HCT116 (cell line): ENCODE data around the gene TTC23L. TPM values are rescaled to one million over a fixed set of nuclear protein-coding genes. Genes with fewer than 3 reads are reported as not detected.

Experiments
- ATAC-seq: fragments of 200-7000 bp; cut with Tn5 transposase; 2 replicates; pipeline ENCODE4 v1.9.1; 2020; ENCODE audit warnings: mild to moderate bottlenecking, moderate library complexity
- BruUV-seq: library from RNA; stranded (reverse); fragments of 400-500 nt; replicated peaks from 2 replicates; lab custom pipeline; 2021; lab: Mats Ljungman, UMichigan
- CTCF ChIA-PET: fragments of 300-600 bp; sonication (Branson Sonifier 250); formaldehyde crosslinking; loops from one replicate; lab custom pipeline; 2021; ENCODE audit warnings: antibody characterized with exemption; lab: Charles Lee
- POLR2A ChIA-PET: fragments of 300-600, 350-600 bp; sonication (Branson Sonifier 250); formaldehyde crosslinking; loops from one replicate; lab custom pipeline; 2021; ENCODE audit warnings: antibody characterized with exemption; lab: Charles Lee
- RAD21 ChIA-PET, 2 experiments: fragments of 300-600 bp; sonication (Branson Sonifier 250); formaldehyde crosslinking; loops; one replicate each; lab custom pipeline; 2023; ENCODE audit warnings: low total read pairs in 2 of 2; ENCODE audit not compliant: uncharacterized antibody in 2 of 2, unreplicated experiment in 2 of 2, low non-redundant PET in 1 of 2; lab: Charles Lee
- DNase-seq: peaks from one replicate; pipeline ENCODE4 v3.0.0-alpha.2; 2010; ENCODE audit warnings: low read depth, low spot score
- H2AFZ ChIP-seq: fragments of 200-600 bp; shearing (Covaris generic), sonication (generic); 2 replicates; pipeline ENCODE4 v1.6.1; 2017; ENCODE audit warnings: low read depth, mixed run types, mixed read lengths, antibody characterized with exemption, low read length; ENCODE audit not compliant: poor library complexity, severe bottlenecking
- H3K27ac ChIP-seq: 2 replicates; pipeline ENCODE4 v1.5.1; 2012; ENCODE audit warnings: low read depth, low read length
- H3K27me3 ChIP-seq: fragments of 200-600 bp; sonication (generic); 2 replicates; pipeline ENCODE4 v1.6.1; 2016; ENCODE audit warnings: mixed run types, low read length, mixed read lengths; ENCODE audit not compliant: insufficient read depth
- H3K36me3 ChIP-seq, 2 experiments: fragments of 200-500 bp in 1 of 2; fragments of 200-600 bp in 1 of 2; sonication (Bioruptor generic) in 1 of 2; sonication (generic) in 1 of 2; 2 replicates each; pipeline versions ENCODE4 v1.5.1 to v1.6.1; 2014 to 2016; ENCODE audit warnings: low read length in 2 of 2, inconsistent platforms in 1 of 2, mixed read lengths in 1 of 2, mixed run types in 1 of 2; ENCODE audit not compliant: insufficient read depth in 2 of 2, control insufficient read depth in 1 of 2
- H3K4me1 ChIP-seq, 2 experiments: fragments of 200-600 bp in 1 of 2; sonication (generic) in 1 of 2; 2 replicates each; pipeline versions ENCODE4 v1.5.1 to v1.6.1; 2012 to 2017; ENCODE audit warnings: low read length in 2 of 2, inconsistent platforms in 1 of 2, mild to moderate bottlenecking in 1 of 2, mixed read lengths in 1 of 2, mixed run types in 1 of 2, moderate library complexity in 1 of 2; ENCODE audit not compliant: insufficient read depth in 2 of 2, control insufficient read depth in 1 of 2
- H3K4me2 ChIP-seq: fragments of 200-600 bp; sonication (generic); 2 replicates; pipeline ENCODE4 v1.6.1; 2017; ENCODE audit warnings: mixed run types, low read length, mixed read lengths
- H3K4me3 ChIP-seq, 2 experiments: fragments of 200-600 bp in 1 of 2; sonication (generic) in 1 of 2; replicated peaks in 1 of 2; 2 replicates each; pipeline ENCODE4 v1.5.1; 2011 to 2016; ENCODE audit warnings: low read length in 2 of 2, control low read depth in 1 of 2, low read depth in 1 of 2, mild to moderate bottlenecking in 1 of 2, mixed read lengths in 1 of 2, mixed run types in 1 of 2
- H3K79me2 ChIP-seq: fragments of 200-600 bp; sonication (generic); 2 replicates; pipeline ENCODE4 v1.6.1; 2017; ENCODE audit warnings: mild to moderate bottlenecking, mixed run types, low read length, moderate library complexity, mixed read lengths; ENCODE audit not compliant: insufficient read depth
- H3K9ac ChIP-seq: fragments of 200-600 bp; sonication (generic); 2 replicates; pipeline ENCODE4 v1.6.1; 2016; ENCODE audit warnings: low read length, mixed read lengths
- H3K9me2 ChIP-seq: fragments of 200-600 bp; sonication (generic), shearing (Covaris generic); 2 replicates; pipeline ENCODE4 v1.6.1; 2017; ENCODE audit warnings: mixed run types, mild to moderate bottlenecking, moderate library complexity; ENCODE audit not compliant: insufficient read depth
- H3K9me3 ChIP-seq, 2 experiments: fragments of 200-500 bp in 1 of 2; fragments of 200-600 bp in 1 of 2; sonication (Bioruptor generic) in 1 of 2; sonication (generic) in 1 of 2; 2 replicates each; pipeline ENCODE4 v1.6.1; 2014 to 2017; ENCODE audit warnings: low read length in 2 of 2, mixed read lengths in 2 of 2, inconsistent platforms in 1 of 2, low read depth in 1 of 2, mild to moderate bottlenecking in 1 of 2, mixed run types in 1 of 2, moderate library complexity in 1 of 2; ENCODE audit not compliant: control insufficient read depth in 1 of 2, insufficient read depth in 1 of 2
- H4K20me1 ChIP-seq: fragments of 200-600 bp; sonication (generic), shearing (Covaris generic); 2 replicates; pipeline ENCODE4 v1.6.1; 2017; ENCODE audit warnings: mixed run types, mild to moderate bottlenecking, moderate library complexity; ENCODE audit not compliant: insufficient read depth
- CBX3 ChIP-seq: IDR thresholded peaks from 2 replicates; pipeline ENCODE4 v1.6.1; 2012; ENCODE audit warnings: low read depth
- CEBPB ChIP-seq: IDR thresholded peaks from 2 replicates; pipeline ENCODE4 v1.6.1; 2012; ENCODE audit warnings: low read depth
- ELF1 ChIP-seq: IDR thresholded peaks from 2 replicates; pipeline ENCODE4 v1.6.1; 2012; ENCODE audit warnings: low read depth, borderline replicate concordance
- EZH2 ChIP-seq: fragments of 200-600 bp; sonication (generic); IDR thresholded peaks from 2 replicates; pipeline ENCODE4 v1.6.1; 2017; ENCODE audit warnings: antibody characterized with exemption, mixed run types
- EZH2phosphoT487 ChIP-seq: fragments of 200-600 bp; IDR thresholded peaks from 2 replicates; pipeline ENCODE4 v1.6.1; 2018; ENCODE audit warnings: antibody characterized with exemption, borderline replicate concordance
- POLR2A ChIP-seq: IDR thresholded peaks from 2 replicates; pipeline ENCODE4 v1.7.0; 2011; ENCODE audit warnings: borderline replicate concordance; ENCODE audit not compliant: insufficient read depth, insufficient read length; ENCODE audit errors: extremely low read depth
- POLR2AphosphoS5 ChIP-seq: IDR thresholded peaks from 2 replicates; pipeline ENCODE4 v1.6.1; 2011; ENCODE audit warnings: mild to moderate bottlenecking, low read depth, low read length, moderate library complexity
- RAD21 ChIP-seq: IDR thresholded peaks from 2 replicates; pipeline ENCODE4 v1.6.1; 2012; ENCODE audit warnings: low read depth, mild to moderate bottlenecking
- SP1 ChIP-seq: IDR thresholded peaks from 2 replicates; pipeline ENCODE4 v1.6.1; 2012; ENCODE audit warnings: low read depth
- SRF ChIP-seq: IDR thresholded peaks from 2 replicates; pipeline ENCODE4 v1.6.1; 2012; ENCODE audit warnings: low read depth
- TCF7L2 ChIP-seq: IDR thresholded peaks from 2 replicates; pipeline ENCODE4 v1.7.0; 2011; ENCODE audit warnings: borderline replicate concordance, inconsistent platforms; ENCODE audit not compliant: insufficient read depth, insufficient read length; ENCODE audit errors: extremely low read depth
- YY1 ChIP-seq: IDR thresholded peaks from 2 replicates; pipeline ENCODE4 v1.6.1; 2011; ENCODE audit warnings: low read length, low read depth, moderate library complexity, mild to moderate bottlenecking; ENCODE audit not compliant: insufficient replicate concordance; ENCODE audit errors: extremely low read depth
- ZFX ChIP-seq: fragments of 450-650 bp; IDR thresholded peaks from 2 replicates; pipeline ENCODE4 v1.6.1; 2017
- ZNF274 ChIP-seq: fragments of 200-500 bp; sonication (Bioruptor generic); IDR thresholded peaks from 2 replicates; pipeline ENCODE4 v1.6.1; 2014; ENCODE audit warnings: mild to moderate bottlenecking, low read depth, low read length, inconsistent platforms
- intact Hi-C: fragments of 100-400 bp; cut with micrococcal nuclease; formaldehyde crosslinking; loops from 2 replicates; pipeline ENCODE4 v1.10.0; 2022
- total RNA-seq: library from RNA; stranded (reverse); gene quantifications from one replicate; pipeline ENCODE4 v1.2.1, GENCODE V29; 2021; ENCODE audit not compliant: unreplicated experiment
- TF ChIP-seq, protein P1 (sequence below): IDR thresholded peaks from 2 replicates; pipeline ENCODE4 v1.6.1; 2011; ENCODE audit warnings: mild to moderate bottlenecking, low read length, moderate library complexity; ENCODE audit not compliant: insufficient replicate concordance; ENCODE audit errors: extremely low read depth
- TF ChIP-seq, protein P2 (sequence below): IDR thresholded peaks from 2 replicates; pipeline ENCODE4 v1.6.1; 2012

Gene TTC23L
- total RNA-seq, 1 experiment from 2014 or later = 1.0 TPM

DNA sequence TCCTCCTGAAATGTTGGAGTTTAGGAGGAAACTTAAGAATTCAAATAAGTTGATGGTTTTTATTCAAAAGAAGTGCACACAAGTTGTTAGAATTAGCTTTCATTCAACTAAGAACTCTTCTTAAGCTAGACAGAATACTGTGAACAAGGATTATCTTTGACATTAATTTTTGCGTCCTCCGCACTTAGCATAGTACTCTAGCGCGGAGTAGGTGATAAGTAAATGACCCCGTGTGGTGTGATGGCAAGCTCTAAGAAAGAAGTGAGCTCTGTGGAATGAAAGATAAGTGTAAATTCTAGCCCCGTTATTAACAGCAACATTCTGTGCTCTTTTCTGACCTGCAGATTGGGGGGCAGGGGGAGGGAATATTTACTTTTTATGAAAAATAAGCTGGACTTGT lies 77.6 kb downstream of the TTC23L start:
- peaks cover 20% of the 10 kb centered on the region; the same call in 1 of the 2 replicates for H4K20me1 ChIP-seq
- no peak overlapping the region for H2AFZ ChIP-seq
- ChIA-PET RAD21 (no interaction called here), CTCF (interaction anchor here (0.7 kb wide), 1 partner anchor 87 kb away, joined by 3 read pairs; no protein-coding TSS in a partner anchor), POLR2A (no interaction called here)
- peak overlapping the region; percentile 81 for H3K27ac ChIP-seq
- DNase-seq (no peak), ATAC-seq (no peak)
- H3K4me3 ChIP-seq = peak overlapping the region; percentile 97 to 99
- H3K27me3 ChIP-seq = no peaks in the 10 kb centered on the region
- H3K9me3 ChIP-seq = no peaks in the 10 kb centered on the region
- TF ChIP-seq ZNF274 (no peak), EZH2phosphoT487 (no peak), POLR2AphosphoS5 (no peak), EZH2 (no peak), POLR2A (no peak), YY1 (no peak)
- TF ChIP-seq, protein P1, sequence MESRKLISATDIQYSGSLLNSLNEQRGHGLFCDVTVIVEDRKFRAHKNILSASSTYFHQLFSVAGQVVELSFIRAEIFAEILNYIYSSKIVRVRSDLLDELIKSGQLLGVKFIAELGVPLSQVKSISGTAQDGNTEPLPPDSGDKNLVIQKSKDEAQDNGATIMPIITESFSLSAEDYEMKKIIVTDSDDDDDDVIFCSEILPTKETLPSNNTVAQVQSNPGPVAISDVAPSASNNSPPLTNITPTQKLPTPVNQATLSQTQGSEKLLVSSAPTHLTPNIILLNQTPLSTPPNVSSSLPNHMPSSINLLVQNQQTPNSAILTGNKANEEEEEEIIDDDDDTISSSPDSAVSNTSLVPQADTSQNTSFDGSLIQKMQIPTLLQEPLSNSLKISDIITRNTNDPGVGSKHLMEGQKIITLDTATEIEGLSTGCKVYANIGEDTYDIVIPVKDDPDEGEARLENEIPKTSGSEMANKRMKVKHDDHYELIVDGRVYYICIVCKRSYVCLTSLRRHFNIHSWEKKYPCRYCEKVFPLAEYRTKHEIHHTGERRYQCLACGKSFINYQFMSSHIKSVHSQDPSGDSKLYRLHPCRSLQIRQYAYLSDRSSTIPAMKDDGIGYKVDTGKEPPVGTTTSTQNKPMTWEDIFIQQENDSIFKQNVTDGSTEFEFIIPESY = no peak
- peaks cover 95% of the 10 kb centered on the region for H3K79me2 ChIP-seq
- H3K9me2 ChIP-seq = no peaks in the 10 kb centered on the region
- peaks cover 15 to 33% of the 10 kb centered on the region in 2 experiments for H3K4me1 ChIP-seq
- intact Hi-C loops = no loop called here
- peaks cover 23 to 32% of the 10 kb centered on the region in 2 experiments for H3K36me3 ChIP-seq
- no TSS peak for BruUV-seq
- peak overlapping the region; percentile 77 for H3K4me2 ChIP-seq
- H3K9ac ChIP-seq = peak overlapping the region; percentile 97

DNA sequence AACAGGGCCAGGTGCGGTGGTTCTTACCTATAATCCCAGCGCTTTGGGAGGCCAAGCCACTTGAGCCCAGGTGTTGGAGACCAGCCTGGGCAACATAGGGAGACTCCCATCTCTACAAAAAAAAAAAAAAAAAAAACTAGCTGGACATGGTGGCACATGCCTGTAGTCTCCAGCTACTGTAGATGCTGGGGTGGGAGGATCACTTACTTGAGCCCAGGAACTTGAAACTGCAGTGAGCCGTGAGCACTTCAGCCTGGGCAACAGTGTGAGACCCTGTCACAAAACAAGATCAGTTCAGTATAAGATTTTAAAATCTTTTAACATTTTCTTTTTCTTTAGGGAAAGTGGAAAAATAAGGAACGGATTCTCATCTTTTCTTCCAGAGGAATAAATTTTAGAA lies 79.1 kb downstream of the TTC23L start:
- no peak overlapping the region for H3K9ac ChIP-seq
- no peak for DNase-seq
- H3K4me3 ChIP-seq = no peak overlapping the region
- no peaks in the 10 kb centered on the region for H3K9me2 ChIP-seq
- peaks cover 32 to 34% of the 10 kb centered on the region in 2 experiments for H3K36me3 ChIP-seq
- CTCF ChIA-PET = no interaction called here
- no TSS peak for BruUV-seq
- H2AFZ ChIP-seq = no peak overlapping the region
- H3K79me2 ChIP-seq = peaks cover 97% of the 10 kb centered on the region
- POLR2A ChIA-PET = no interaction called here
- peak overlapping the region; percentile 77; the same call in 1 of the 2 replicates for H3K4me2 ChIP-seq
- H3K9me3 ChIP-seq = no peaks in the 10 kb centered on the region
- no peaks in the 10 kb centered on the region for H3K27me3 ChIP-seq
- H3K4me1 ChIP-seq = peaks cover 23 to 46% of the 10 kb centered on the region in 2 experiments
- intact Hi-C loops = no loop called here
- TF ChIP-seq EZH2phosphoT487 = no peak
- no peak for TF ChIP-seq POLR2A
- no peak for TF ChIP-seq TCF7L2
- TF ChIP-seq SRF = no peak
- no peak for TF ChIP-seq CBX3
- TF ChIP-seq ZNF274 = no peak
- no peak for TF ChIP-seq SP1
- TF ChIP-seq, protein P1 = no peak
- TF ChIP-seq, protein P2, sequence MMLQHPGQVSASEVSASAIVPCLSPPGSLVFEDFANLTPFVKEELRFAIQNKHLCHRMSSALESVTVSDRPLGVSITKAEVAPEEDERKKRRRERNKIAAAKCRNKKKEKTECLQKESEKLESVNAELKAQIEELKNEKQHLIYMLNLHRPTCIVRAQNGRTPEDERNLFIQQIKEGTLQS = no peak
- TF ChIP-seq EZH2 = no peak
- no peak for TF ChIP-seq ELF1
- TF ChIP-seq CEBPB = no peak
- TF ChIP-seq RAD21 = no peak
- no peak for TF ChIP-seq ZFX
- RAD21 ChIA-PET = no interaction called here
- no peak overlapping the region; the same call in 1 of the 2 replicates for H3K27ac ChIP-seq
- peaks cover 20% of the 10 kb centered on the region; the same call in 1 of the 2 replicates for H4K20me1 ChIP-seq
- ATAC-seq = no peak
